Heart right ventricle (tissue), 16 donors: ENCODE results near the gene C1orf35. TPM values are rescaled to one million over a fixed set of nuclear protein-coding genes. Genes with fewer than 3 reads are reported as not detected.

ENCODE experiments used
- ATAC-seq, 8 donors: fragments of 200-7000 bp; cut with Tn5 transposase; one replicate each; pipeline ENCODE4 v1.9.1; 2020; ENCODE audit warnings: mild to moderate bottlenecking in 8 of 8, moderate library complexity in 8 of 8, moderate number of reproducible peaks in 1 of 8
- DNase-seq, 2 donors: peaks; one replicate each; pipeline ENCODE4 v3.0.0-alpha.2; 2020
- H3K27ac ChIP-seq, 10 donors: fragments of 200-600 bp; sonication (generic) in 2 of 10; one replicate each; pipeline versions ENCODE4 v1.5.0 to v1.8.0; 2020 to 2022; ENCODE audit warnings: mild to moderate bottlenecking in 3 of 10
- H3K27me3 ChIP-seq, 7 donors: fragments of 200-600 bp; one replicate each; pipeline ENCODE4 v1.8.0; 2021 to 2022; ENCODE audit warnings: mild to moderate bottlenecking in 2 of 7
- H3K36me3 ChIP-seq, 9 donors: fragments of 200-600 bp; sonication (generic) in 1 of 9; one replicate each; pipeline versions ENCODE4 v1.5.0 to v1.8.0; 2020 to 2022; ENCODE audit warnings: mild to moderate bottlenecking in 2 of 9
- H3K4me1 ChIP-seq, 9 donors: fragments of 200-600 bp; sonication (generic) in 1 of 9; one replicate each; pipeline versions ENCODE4 v1.5.0 to v1.8.0; 2020 to 2022; ENCODE audit warnings: mild to moderate bottlenecking in 4 of 9
- H3K4me3 ChIP-seq, 10 donors: fragments of 200-600 bp; sonication (generic) in 2 of 10; one replicate each; pipeline versions ENCODE4 v1.5.0 to v1.8.0; 2020 to 2022; ENCODE audit warnings: mild to moderate bottlenecking in 7 of 10, moderate library complexity in 2 of 10
- H3K9me3 ChIP-seq, 11 donors: fragments of 200-600 bp in 10 of 11; sonication (generic) in 2 of 11; one replicate each; pipeline versions ENCODE4 v1.5.0 to v1.8.0; 2013 to 2022; ENCODE audit warnings: mild to moderate bottlenecking in 2 of 11, control low read depth in 1 of 11, moderate library complexity in 1 of 11
- WGBS, 2 donors: extraction: QIAGEN DNeasy Blood & Tissue Kit; methylation state at CpG; one replicate each; pipeline ENCODE4 v1.1.7; 2013; ENCODE audit warnings: inconsistent platforms in 1 of 2; 5-methylcytosine and 5-hydroxymethylcytosine counted together
- intact Hi-C, 10 donors: fragments of 100-400 bp; cut with DNase I; formaldehyde crosslinking; loops; one replicate each; pipeline versions ENCODE4 v1.11.1 to v1.14.2; 2022
- polyA plus RNA-seq, 2 donors: library from polyadenylated mRNA; stranded (reverse); fragments of 200-250 nt; gene quantifications; one replicate each; pipeline ENCODE4 v1.2.3, GENCODE V29; 2013
- total RNA-seq, 10 donors: library from RNA; stranded (reverse); fragmentation: NEBNext Ultra II Directional in 3 of 10; extraction: Animal tissue kit (Norgen Biotek cat#: 25700) in 3 of 10; gene quantifications; one replicate each; pipeline versions ENCODE4 v1.2.1 to v1.2.4, GENCODE V29; 2021 to 2023
- TF ChIP-seq, protein P1 (sequence below), 9 donors: fragments of 200-600 bp; sonication (generic) in 2 of 9; IDR thresholded peaks; one replicate each; pipeline versions ENCODE4 v1.5.0 to v1.8.0; 2021 to 2022; ENCODE audit warnings: antibody characterized with exemption in 9 of 9, mild to moderate bottlenecking in 5 of 9, moderate library complexity in 1 of 9
- donor health status: Arrhythmogenic right ventricular cardiomyopathy.
- donor health status: ischemic (EF 13 %, LVEDD 7.1; RV severe dilation, severe dysfunction).
- donor health status: healthy with polysubstance abuse.
- donor health status: DM: no; HTN: yes; CAD: no.
- donor health status: DM: no; HTN: no; CAD: no.
- donor health status: ischemic (EF 25% LVEDD 6.9; RV normal size, moderate dysfunction).
- donor health status: ischemic (EF 25% LVEDD 5.7; RV mildly dilated, moderate dysfunction).
- donor health status: healthy.
- donor health status: DM: yes; HTN: yes; CAD: no.
- donor health status: Ischemic cardiomyopathy.
- donor health status: ischemic (EF 35%, LVEDD 5.7; RV mildly dilated, moderate dysfunction).
- donor health status: nonischemic (EF 11% LVEDD 7.7; RV severe dilation, severe dysfunction).
- donor health status: DM: yes; HTN: yes; CAD: no.
- donor health status: PGD.
- donor health status: ischemic (EF 29% LVEDD 5.4; RV normal size, mild dysfunction).
- donor health status: nonischemic (EF 23%, LVEDD 6.1; RV moderate dilation, normal function).

C1orf35 gene
- total and polyA plus RNA-seq, 12 donors, result 5.6 to 15.7 (median 6.4) TPM

GRCh38 chr1:228097333-228098081, 5.6 kb downstream of the C1orf35 start:
- WGBS, 2 donors, result 88 to 91% methylated on average over 34 of the region's 34 CpGs
- Histone ChIP-seq H3K9me3 (peaks cover 0 to 18% (median 10%) of the 10 kb centered on the region in 11 donors), H3K4me3 (no peak overlapping the region), H3K27ac (no peak overlapping the region), H3K27me3 (no peaks in the 10 kb centered on the region), H3K36me3 (peaks cover 6 to 76% (median 33%) of the 10 kb centered on the region in 9 donors), H3K4me1 (peaks cover 6 to 48% (median 36%) of the 10 kb centered on the region in 9 donors)
- no peak for DNase-seq
- intact Hi-C loops, result no loop called here
- TF ChIP-seq, protein P1, sequence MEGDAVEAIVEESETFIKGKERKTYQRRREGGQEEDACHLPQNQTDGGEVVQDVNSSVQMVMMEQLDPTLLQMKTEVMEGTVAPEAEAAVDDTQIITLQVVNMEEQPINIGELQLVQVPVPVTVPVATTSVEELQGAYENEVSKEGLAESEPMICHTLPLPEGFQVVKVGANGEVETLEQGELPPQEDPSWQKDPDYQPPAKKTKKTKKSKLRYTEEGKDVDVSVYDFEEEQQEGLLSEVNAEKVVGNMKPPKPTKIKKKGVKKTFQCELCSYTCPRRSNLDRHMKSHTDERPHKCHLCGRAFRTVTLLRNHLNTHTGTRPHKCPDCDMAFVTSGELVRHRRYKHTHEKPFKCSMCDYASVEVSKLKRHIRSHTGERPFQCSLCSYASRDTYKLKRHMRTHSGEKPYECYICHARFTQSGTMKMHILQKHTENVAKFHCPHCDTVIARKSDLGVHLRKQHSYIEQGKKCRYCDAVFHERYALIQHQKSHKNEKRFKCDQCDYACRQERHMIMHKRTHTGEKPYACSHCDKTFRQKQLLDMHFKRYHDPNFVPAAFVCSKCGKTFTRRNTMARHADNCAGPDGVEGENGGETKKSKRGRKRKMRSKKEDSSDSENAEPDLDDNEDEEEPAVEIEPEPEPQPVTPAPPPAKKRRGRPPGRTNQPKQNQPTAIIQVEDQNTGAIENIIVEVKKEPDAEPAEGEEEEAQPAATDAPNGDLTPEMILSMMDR (IDR thresholded peaks at IDR 0.05), result no peak
- ATAC-seq, result no peak

GRCh38 chr1:228096416-228097332, 6.5 kb downstream of the C1orf35 start:
- peaks cover 6 to 77% (median 33%) of the 10 kb centered on the region in 9 donors for H3K36me3 ChIP-seq
- 93 to 95% methylated on average over 13 of the region's 13 CpGs for WGBS, 2 donors
- no peak overlapping the region for H3K4me3 ChIP-seq
- TF ChIP-seq, protein P1 (IDR thresholded peaks at IDR 0.05), result no peak
- H3K27ac ChIP-seq, result no peak overlapping the region
- H3K27me3 ChIP-seq, result no peaks in the 10 kb centered on the region
- peak in 2 of 8 donors; percentile 2 to 9 for ATAC-seq
- no peak for DNase-seq
- peaks cover 0 to 48% (median 36%) of the 10 kb centered on the region in 9 donors for H3K4me1 ChIP-seq
- intact Hi-C loops, result no loop called here
- H3K9me3 ChIP-seq, result peaks cover 0 to 18% (median 10%) of the 10 kb centered on the region in 11 donors

DNA sequence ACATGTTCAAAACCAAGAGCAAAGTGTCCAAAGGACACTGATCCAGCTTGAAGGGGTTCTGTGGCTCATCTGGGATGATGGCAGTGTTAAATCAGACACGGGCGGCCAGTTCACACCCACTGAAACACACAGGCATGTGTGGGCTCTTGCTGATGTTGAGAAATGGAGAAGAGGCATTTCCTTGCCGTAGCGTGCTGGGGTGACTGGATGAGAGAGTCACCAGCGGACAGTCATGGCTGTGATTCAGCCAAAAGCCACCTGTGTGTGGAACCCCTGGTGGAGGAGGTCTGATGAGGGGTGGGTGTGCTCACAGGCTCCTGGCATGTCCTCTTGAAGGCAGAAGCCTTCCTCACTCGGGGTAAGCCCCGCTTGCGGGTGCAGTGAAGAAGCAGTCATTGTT, 7.2 kb downstream of the C1orf35 start:
- H3K4me1 ChIP-seq, result peaks cover under 1 to 48% (median 36%) of the 10 kb centered on the region in 9 donors
- peaks cover 6 to 79% (median 31%) of the 10 kb centered on the region in 9 donors for H3K36me3 ChIP-seq
- DNase-seq (no peak), ATAC-seq (no peak)
- TF ChIP-seq, protein P1 (IDR thresholded peaks at IDR 0.05), result no peak
- intact Hi-C loops, result no loop called here
- H3K27ac ChIP-seq, result no peak overlapping the region
- no peak overlapping the region for H3K4me3 ChIP-seq
- WGBS, 2 donors, result 96 to 97% methylated on average over 8 of the region's 8 CpGs
- H3K9me3 ChIP-seq, result peaks cover 0 to 18% (median 10%) of the 10 kb centered on the region in 11 donors
- H3K27me3 ChIP-seq, result no peaks in the 10 kb centered on the region

GRCh38 chr1:228095161-228095560, 8.0 kb downstream of the C1orf35 start:
- DNase-seq (no peak), ATAC-seq (no peak)
- Histone ChIP-seq H3K27ac (no peak overlapping the region), H3K27me3 (no peaks in the 10 kb centered on the region), H3K36me3 (peaks cover 6 to 74% (median 23%) of the 10 kb centered on the region in 9 donors), H3K9me3 (peaks cover 0 to 18% (median 10%) of the 10 kb centered on the region in 11 donors), H3K4me1 (peaks cover 8 to 53% (median 41%) of the 10 kb centered on the region in 9 donors), H3K4me3 (no peak overlapping the region)
- TF ChIP-seq, protein P1 (IDR thresholded peaks at IDR 0.05), result no peak
- 95 to 97% methylated on average over 4 of the region's 4 CpGs for WGBS, 2 donors
- intact Hi-C loops, result no loop called here
